Measurements from ENCODE around the gene OLIG1.

Gene OLIG1

GRCh38 chr21:33109574-33110339 lies 39.8 kb downstream of the OLIG1 start:
- TF ChIP-seq CTCF (IDR thresholded peaks at IDR 0.05; ENCODE audit: low read depth, low read length, missing control alignments): no peak
- Histone ChIP-seq H3K27me3 (replicated peaks) (peaks cover 60% of the 10 kb centered on the region), H3K36me3 (replicated peaks) (no peaks in the 10 kb centered on the region), H3K27ac (no peak overlapping the region), H3K4me3 (ENCODE audit: low read depth, low read length) (no peak overlapping the region)
- in situ Hi-C loops (cut with HindIII; ENCODE audit: low pct_ligation_motif_present, low sequenced_read_pairs): no loop called here
- no peak for DNase-seq

GRCh38 chr21:33110340-33110715 lies 40.4 kb downstream of the OLIG1 start:
- H3K27me3 ChIP-seq (replicated peaks): peaks cover 62% of the 10 kb centered on the region
- no peaks in the 10 kb centered on the region for H3K36me3 ChIP-seq (replicated peaks)
- no peak overlapping the region for H3K4me3 ChIP-seq (ENCODE audit: low read depth, low read length)
- TF ChIP-seq CTCF (IDR thresholded peaks at IDR 0.05; ENCODE audit: low read depth, low read length, missing control alignments): no peak
- in situ Hi-C loops (cut with HindIII; ENCODE audit: low pct_ligation_motif_present, low sequenced_read_pairs): no loop called here
- H3K27ac ChIP-seq: no peak overlapping the region
- no peak for DNase-seq

GRCh38 chr21:33111577-33111976 lies 41.6 kb downstream of the OLIG1 start:
- no peak for TF ChIP-seq CTCF (IDR thresholded peaks at IDR 0.05; ENCODE audit: low read depth, low read length, missing control alignments)
- in situ Hi-C loops (cut with HindIII; ENCODE audit: low pct_ligation_motif_present, low sequenced_read_pairs): no loop called here
- Histone ChIP-seq H3K4me3 (ENCODE audit: low read depth, low read length) (no peak overlapping the region), H3K27me3 (replicated peaks) (peaks cover 69% of the 10 kb centered on the region), H3K27ac (no peak overlapping the region), H3K36me3 (replicated peaks) (no peaks in the 10 kb centered on the region)
- DNase-seq: no peak

- peaks cover 75% of the 10 kb centered on the region for H3K27me3 ChIP-seq (replicated peaks)
- no peak for DNase-seq
- in situ Hi-C loops (cut with HindIII; ENCODE audit: low pct_ligation_motif_present, low sequenced_read_pairs): no loop called here
- H3K36me3 ChIP-seq (replicated peaks): no peaks in the 10 kb centered on the region
- TF ChIP-seq CTCF (IDR thresholded peaks at IDR 0.05; ENCODE audit: low read depth, low read length, missing control alignments): no peak
- no peak overlapping the region for H3K27ac ChIP-seq
- H3K4me3 ChIP-seq (ENCODE audit: low read depth, low read length): no peak overlapping the region
Observed at GRCh38 chr21:33112151-33112550, 42.2 kb downstream of the OLIG1 start.

- no peak overlapping the region for H3K27ac ChIP-seq
- peaks cover 79% of the 10 kb centered on the region for H3K27me3 ChIP-seq (replicated peaks)
- in situ Hi-C loops (cut with HindIII; ENCODE audit: low pct_ligation_motif_present, low sequenced_read_pairs): no loop called here
- no peak for TF ChIP-seq CTCF (IDR thresholded peaks at IDR 0.05; ENCODE audit: low read depth, low read length, missing control alignments)
- DNase-seq: no peak
- no peaks in the 10 kb centered on the region for H3K36me3 ChIP-seq (replicated peaks)
- no peak overlapping the region for H3K4me3 ChIP-seq (ENCODE audit: low read depth, low read length)
Observed at GRCh38 chr21:33112681-33113080, 42.7 kb downstream of the OLIG1 start.

GRCh38 chr21:33113131-33113530 lies 43.2 kb downstream of the OLIG1 start:
- in situ Hi-C loops (cut with HindIII; ENCODE audit: low pct_ligation_motif_present, low sequenced_read_pairs): no loop called here
- Histone ChIP-seq H3K4me3 (ENCODE audit: low read depth, low read length) (no peak overlapping the region), H3K27me3 (replicated peaks) (peaks cover 80% of the 10 kb centered on the region), H3K36me3 (replicated peaks) (no peaks in the 10 kb centered on the region), H3K27ac (no peak overlapping the region)
- TF ChIP-seq CTCF (IDR thresholded peaks at IDR 0.05; ENCODE audit: low read depth, low read length, missing control alignments): no peak
- DNase-seq: no peak

Data from brain microvascular endothelial cell (primary cell).